ENCODE measurements around the gene SDK1. TPM values are rescaled to one million over a fixed set of nuclear protein-coding genes. Genes with fewer than 3 reads are reported as not detected.

SDK1 gene
- total and polyA plus RNA-seq, 11 donors: 2.2 to 5.8 (median 3.4) TPM

DNA sequence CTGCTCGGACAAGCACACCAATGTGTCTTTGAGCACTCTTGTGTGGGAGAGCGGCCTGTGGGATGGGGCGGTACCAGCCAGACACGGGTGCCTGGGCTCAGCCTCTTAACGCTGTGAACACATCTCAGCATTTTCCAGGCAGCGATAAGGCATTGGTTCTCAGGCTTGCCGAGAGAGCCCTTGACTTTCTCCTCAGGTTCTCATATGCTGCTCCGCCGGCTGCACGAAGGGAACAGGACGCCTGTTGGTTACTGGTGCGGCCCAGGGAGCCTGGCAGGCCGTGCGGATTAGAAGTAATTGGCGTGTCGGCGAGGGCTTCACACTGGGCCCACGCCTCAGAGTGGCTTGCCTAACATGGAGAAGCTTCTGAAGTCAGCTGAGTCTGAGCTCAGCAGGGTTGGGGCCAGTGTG is 924.3 kb downstream of the SDK1 start:
- intact Hi-C loops (cut with DNase I): no loop called here
- Histone ChIP-seq H3K4me3 (no peak overlapping the region), H3K36me3 (no peaks in the 10 kb centered on the region), H3K27ac (no peak overlapping the region), H3K4me1 (no peaks in the 10 kb centered on the region), H3K9me3 (no peaks in the 10 kb centered on the region), H3K27me3 (no peaks in the 10 kb centered on the region)
- ATAC-seq (no peak), DNase-seq (peak in 1 of 5 donors; percentile 9)
- 87 to 89% (median 88%) methylated on average over 15 to 18 of the region's 18 CpGs for WGBS, 4 donors
- TF ChIP-seq POLR2A (IDR thresholded peaks at IDR 0.05): no peak
- TF ChIP-seq, protein P1, sequence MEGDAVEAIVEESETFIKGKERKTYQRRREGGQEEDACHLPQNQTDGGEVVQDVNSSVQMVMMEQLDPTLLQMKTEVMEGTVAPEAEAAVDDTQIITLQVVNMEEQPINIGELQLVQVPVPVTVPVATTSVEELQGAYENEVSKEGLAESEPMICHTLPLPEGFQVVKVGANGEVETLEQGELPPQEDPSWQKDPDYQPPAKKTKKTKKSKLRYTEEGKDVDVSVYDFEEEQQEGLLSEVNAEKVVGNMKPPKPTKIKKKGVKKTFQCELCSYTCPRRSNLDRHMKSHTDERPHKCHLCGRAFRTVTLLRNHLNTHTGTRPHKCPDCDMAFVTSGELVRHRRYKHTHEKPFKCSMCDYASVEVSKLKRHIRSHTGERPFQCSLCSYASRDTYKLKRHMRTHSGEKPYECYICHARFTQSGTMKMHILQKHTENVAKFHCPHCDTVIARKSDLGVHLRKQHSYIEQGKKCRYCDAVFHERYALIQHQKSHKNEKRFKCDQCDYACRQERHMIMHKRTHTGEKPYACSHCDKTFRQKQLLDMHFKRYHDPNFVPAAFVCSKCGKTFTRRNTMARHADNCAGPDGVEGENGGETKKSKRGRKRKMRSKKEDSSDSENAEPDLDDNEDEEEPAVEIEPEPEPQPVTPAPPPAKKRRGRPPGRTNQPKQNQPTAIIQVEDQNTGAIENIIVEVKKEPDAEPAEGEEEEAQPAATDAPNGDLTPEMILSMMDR (IDR thresholded peaks at IDR 0.05): no peak

DNA sequence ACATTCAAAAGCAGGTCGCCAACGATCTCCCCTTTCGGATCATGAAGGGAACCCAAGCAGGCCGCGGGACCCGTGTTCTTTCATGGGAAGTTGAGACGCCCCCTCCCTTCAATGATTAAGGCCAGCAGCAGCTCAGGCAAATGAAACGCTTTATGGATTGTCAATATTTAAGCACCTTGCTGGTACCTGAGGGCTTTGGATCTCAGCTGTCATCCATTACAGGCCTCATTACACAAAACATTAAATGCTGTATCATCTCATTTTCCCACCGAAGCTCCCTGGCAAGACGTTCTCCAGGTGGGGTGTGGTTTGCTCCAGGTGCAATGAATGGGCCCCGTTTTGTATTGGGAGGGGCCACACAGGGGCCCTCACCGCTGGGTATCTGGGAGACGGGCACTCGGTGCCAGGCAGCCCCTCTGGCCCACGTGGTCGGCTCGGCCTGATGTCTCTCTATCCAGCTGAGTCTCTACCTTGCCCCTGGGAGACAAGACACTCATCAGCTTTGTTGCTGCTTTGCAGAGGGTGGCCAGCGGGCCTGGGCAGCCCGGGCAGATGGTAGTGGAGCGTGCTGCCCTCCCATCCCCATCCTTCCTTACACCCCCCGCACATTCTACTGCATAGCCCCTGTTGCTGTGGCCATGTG is 925.0 kb downstream of the SDK1 start:
- Histone ChIP-seq H3K4me1 (no peaks in the 10 kb centered on the region), H3K4me3 (no peak overlapping the region), H3K27ac (no peak overlapping the region), H3K36me3 (no peaks in the 10 kb centered on the region), H3K27me3 (no peaks in the 10 kb centered on the region), H3K9me3 (no peaks in the 10 kb centered on the region)
- ATAC-seq (no peak), DNase-seq (no peak)
- TF ChIP-seq POLR2A (IDR thresholded peaks at IDR 0.05): no peak
- TF ChIP-seq, protein P1 (IDR thresholded peaks at IDR 0.05): no peak
- intact Hi-C loops (cut with DNase I): no loop called here
- 87 to 90% (median 89%) methylated on average over 21 of the region's 21 CpGs for WGBS, 4 donors

DNA sequence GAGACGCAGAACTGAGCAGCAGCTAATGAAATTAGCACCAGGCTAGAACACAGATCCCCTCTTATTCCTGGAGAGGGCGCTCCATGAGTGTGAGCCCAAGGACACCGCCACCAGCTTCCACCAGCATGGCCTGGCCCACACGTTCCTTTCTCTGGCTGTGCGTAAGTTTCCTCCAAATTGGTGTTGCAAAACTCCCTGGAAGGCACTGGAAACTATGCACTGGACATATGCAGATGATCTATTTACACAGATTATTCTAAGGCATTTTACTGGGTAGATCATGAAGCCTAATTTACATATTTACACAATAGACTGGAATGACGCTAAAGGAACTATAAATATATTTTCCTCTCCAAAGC is 925.5 kb downstream of the SDK1 start:
- Histone ChIP-seq H3K27me3 (no peaks in the 10 kb centered on the region), H3K9me3 (no peaks in the 10 kb centered on the region), H3K27ac (no peak overlapping the region), H3K36me3 (no peaks in the 10 kb centered on the region), H3K4me1 (no peaks in the 10 kb centered on the region), H3K4me3 (no peak overlapping the region)
- 70 to 83% (median 73%) methylated on average over 6 of the region's 6 CpGs for WGBS, 4 donors
- DNase-seq (peak in 1 of 5 donors; percentile 16), ATAC-seq (no peak)
- intact Hi-C loops (cut with DNase I): no loop called here
- TF ChIP-seq, protein P1 (IDR thresholded peaks at IDR 0.05): no peak
- TF ChIP-seq POLR2A (IDR thresholded peaks at IDR 0.05): no peak

DNA sequence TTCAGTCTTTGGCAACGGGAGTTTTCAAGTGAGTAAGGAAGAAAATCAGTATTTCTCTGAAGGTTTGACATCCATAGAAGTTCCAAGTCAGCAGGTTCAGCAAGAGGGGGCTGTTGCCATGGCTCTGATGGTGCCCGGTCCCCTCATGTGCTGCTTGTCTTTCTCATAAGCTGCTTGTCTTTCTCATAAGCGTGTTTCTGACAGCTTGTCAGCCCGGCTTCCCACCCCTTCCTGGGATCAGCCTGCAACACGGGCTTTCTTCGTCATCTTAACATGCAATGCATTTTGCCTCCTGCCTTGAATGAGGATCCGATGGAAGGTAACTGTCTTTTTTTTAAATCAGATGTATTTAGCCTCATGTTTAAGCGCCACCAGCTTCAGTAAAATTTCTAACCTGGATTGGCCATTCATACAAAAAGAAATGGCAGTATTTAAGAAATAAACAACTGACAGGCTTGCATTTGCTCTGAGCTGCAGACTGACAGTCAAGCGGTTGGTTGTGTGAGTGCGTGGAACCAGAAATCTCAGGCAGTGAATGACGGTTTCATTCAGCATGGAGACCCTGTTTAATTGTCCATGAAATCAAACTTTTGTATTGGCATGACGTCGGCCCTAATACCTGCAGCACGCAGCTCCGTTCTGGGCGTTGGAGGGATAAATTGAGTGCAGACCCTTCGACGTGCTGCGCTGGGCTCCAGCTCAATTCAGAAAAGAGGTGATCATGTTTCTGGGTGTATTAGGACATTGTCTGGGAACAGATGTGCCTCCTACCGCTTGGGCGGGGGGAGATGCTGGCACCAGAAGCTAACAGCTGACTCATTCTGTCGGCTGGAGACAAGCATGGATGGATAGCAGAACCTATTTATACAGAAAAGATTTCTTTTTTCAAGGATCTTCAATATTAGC is 926.3 kb downstream of the SDK1 start:
- no peak for TF ChIP-seq POLR2A (IDR thresholded peaks at IDR 0.05)
- TF ChIP-seq, protein P1 (IDR thresholded peaks at IDR 0.05): no peak
- WGBS, 4 donors: 84 to 85% (median 85%) methylated on average over 22 of the region's 22 CpGs
- Histone ChIP-seq H3K27ac (no peak overlapping the region), H3K4me1 (no peaks in the 10 kb centered on the region), H3K9me3 (no peaks in the 10 kb centered on the region), H3K27me3 (no peaks in the 10 kb centered on the region), H3K4me3 (no peak overlapping the region), H3K36me3 (no peaks in the 10 kb centered on the region)
- ATAC-seq: no peak
- no peak for DNase-seq
- intact Hi-C loops (cut with DNase I): no loop called here
